Measurements from ENCODE around the gene GRB10.

- TF ChIP-seq CTCF (IDR thresholded peaks at IDR 0.05; ENCODE audit: low read depth, low read length): no peak
- TF ChIP-seq EZH2phosphoT487 (IDR thresholded peaks at IDR 0.05; ENCODE audit: low read depth): no peak
Measured at GRCh38 chr7:50735333-50735732, 47.4 kb downstream of the GRB10 start.
